Panc1 (cell line): ENCODE results near the gene NECTIN1.

ENCODE experiments used
- POLR2AphosphoS5 ChIP-seq: IDR thresholded peaks from 2 replicates; pipeline ENCODE4 v1.6.1; 2012; ENCODE audit warnings: mild to moderate bottlenecking, low read depth, low read length, moderate library complexity
- SIN3A ChIP-seq: IDR thresholded peaks from 2 replicates; pipeline ENCODE4 v1.6.1; 2012; ENCODE audit warnings: low read depth, mild to moderate bottlenecking, low read length, moderate library complexity, borderline replicate concordance; ENCODE audit not compliant: insufficient read depth
- TCF7L2 ChIP-seq: IDR thresholded peaks from 2 replicates; pipeline ENCODE4 v1.6.1; 2011; ENCODE audit warnings: mild to moderate bottlenecking, low read depth, low read length, inconsistent platforms
- TF ChIP-seq, protein P1 (sequence below), 2 experiments: IDR thresholded peaks; 2 replicates each; pipeline ENCODE4 v1.6.1; 2011 to 2012; ENCODE audit warnings: low read depth in 2 of 2, control low read depth in 1 of 2, low read length in 1 of 2, mild to moderate bottlenecking in 1 of 2, moderate library complexity in 1 of 2; ENCODE audit not compliant: insufficient read depth in 1 of 2
- TF ChIP-seq, protein P2 (sequence below): fragments of 450-650 bp; IDR thresholded peaks from 2 replicates; pipeline ENCODE4 v1.5.1; 2017; ENCODE audit warnings: mild to moderate bottlenecking

DNA sequence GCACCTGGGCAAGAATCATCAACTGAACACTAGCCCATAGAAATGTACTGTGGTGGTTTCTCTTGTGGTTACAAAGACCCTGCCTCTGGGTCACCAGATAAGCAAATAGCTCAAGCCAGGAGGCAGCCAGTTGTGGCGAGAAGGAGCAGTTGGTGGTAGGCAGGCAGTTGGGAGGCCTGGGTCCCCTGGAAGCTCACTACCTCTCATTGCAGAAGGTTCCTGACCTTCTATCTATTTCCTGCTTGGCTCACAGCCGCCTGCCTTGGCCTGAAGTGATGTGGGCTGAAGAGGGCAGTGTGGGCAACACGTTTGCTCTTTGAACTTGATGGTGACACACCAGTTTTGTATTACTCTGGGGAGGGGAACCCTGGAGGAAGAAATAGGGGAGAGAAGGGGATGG, 34.7 kb downstream of the NECTIN1 start:
- TF ChIP-seq, protein P1, sequence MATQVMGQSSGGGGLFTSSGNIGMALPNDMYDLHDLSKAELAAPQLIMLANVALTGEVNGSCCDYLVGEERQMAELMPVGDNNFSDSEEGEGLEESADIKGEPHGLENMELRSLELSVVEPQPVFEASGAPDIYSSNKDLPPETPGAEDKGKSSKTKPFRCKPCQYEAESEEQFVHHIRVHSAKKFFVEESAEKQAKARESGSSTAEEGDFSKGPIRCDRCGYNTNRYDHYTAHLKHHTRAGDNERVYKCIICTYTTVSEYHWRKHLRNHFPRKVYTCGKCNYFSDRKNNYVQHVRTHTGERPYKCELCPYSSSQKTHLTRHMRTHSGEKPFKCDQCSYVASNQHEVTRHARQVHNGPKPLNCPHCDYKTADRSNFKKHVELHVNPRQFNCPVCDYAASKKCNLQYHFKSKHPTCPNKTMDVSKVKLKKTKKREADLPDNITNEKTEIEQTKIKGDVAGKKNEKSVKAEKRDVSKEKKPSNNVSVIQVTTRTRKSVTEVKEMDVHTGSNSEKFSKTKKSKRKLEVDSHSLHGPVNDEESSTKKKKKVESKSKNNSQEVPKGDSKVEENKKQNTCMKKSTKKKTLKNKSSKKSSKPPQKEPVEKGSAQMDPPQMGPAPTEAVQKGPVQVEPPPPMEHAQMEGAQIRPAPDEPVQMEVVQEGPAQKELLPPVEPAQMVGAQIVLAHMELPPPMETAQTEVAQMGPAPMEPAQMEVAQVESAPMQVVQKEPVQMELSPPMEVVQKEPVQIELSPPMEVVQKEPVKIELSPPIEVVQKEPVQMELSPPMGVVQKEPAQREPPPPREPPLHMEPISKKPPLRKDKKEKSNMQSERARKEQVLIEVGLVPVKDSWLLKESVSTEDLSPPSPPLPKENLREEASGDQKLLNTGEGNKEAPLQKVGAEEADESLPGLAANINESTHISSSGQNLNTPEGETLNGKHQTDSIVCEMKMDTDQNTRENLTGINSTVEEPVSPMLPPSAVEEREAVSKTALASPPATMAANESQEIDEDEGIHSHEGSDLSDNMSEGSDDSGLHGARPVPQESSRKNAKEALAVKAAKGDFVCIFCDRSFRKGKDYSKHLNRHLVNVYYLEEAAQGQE (IDR thresholded peaks at IDR 0.05; ENCODE audit: insufficient read depth in 1 of 2, low read depth in 2 of 2, low read length in 1 of 2): no peak
- TF ChIP-seq, protein P2, sequence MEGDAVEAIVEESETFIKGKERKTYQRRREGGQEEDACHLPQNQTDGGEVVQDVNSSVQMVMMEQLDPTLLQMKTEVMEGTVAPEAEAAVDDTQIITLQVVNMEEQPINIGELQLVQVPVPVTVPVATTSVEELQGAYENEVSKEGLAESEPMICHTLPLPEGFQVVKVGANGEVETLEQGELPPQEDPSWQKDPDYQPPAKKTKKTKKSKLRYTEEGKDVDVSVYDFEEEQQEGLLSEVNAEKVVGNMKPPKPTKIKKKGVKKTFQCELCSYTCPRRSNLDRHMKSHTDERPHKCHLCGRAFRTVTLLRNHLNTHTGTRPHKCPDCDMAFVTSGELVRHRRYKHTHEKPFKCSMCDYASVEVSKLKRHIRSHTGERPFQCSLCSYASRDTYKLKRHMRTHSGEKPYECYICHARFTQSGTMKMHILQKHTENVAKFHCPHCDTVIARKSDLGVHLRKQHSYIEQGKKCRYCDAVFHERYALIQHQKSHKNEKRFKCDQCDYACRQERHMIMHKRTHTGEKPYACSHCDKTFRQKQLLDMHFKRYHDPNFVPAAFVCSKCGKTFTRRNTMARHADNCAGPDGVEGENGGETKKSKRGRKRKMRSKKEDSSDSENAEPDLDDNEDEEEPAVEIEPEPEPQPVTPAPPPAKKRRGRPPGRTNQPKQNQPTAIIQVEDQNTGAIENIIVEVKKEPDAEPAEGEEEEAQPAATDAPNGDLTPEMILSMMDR: no peak
- no peak for TF ChIP-seq POLR2AphosphoS5
- TF ChIP-seq SIN3A: no peak
- no peak for TF ChIP-seq TCF7L2
